Panc1 (cell line): ENCODE results near the gene POLR2A.

Experiments used
- POLR2AphosphoS5 ChIP-seq: IDR thresholded peaks from 2 replicates; pipeline ENCODE4 v1.6.1; 2012; ENCODE audit warnings: mild to moderate bottlenecking, low read depth, low read length, moderate library complexity
- TCF7L2 ChIP-seq: IDR thresholded peaks from 2 replicates; pipeline ENCODE4 v1.6.1; 2011; ENCODE audit warnings: mild to moderate bottlenecking, low read depth, low read length, inconsistent platforms

DNA sequence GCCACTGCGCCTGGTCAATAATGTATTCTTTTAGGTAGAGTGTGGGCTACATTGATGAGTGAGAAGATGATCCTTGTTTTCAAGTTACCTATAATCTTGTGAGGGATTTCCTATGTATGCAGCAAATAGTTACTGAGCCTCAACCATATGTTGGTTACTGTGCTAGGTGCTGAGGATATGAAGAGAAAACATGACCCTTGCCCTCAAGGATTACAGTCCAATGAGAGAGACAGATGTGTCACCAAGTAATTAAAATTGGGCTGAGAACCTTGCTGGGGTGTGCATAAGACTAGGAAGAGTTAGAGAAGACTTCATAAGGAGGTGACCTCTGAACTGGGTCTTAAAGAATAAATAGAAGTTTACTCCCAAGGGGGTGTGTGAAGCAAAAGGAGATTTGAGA lies 7.4 kb downstream of the POLR2A start:
- TF ChIP-seq POLR2AphosphoS5 (no peak), TCF7L2 (no peak)
